DMS53 (cell line): Measurements from ENCODE around the gene WFDC6.
A peak's percentile ranks its signal among the peaks of the same experiment; 100 is the strongest.

Experiments used
- DNase-seq: peaks from one replicate; lab custom pipeline; 2025; lab: John Stamatoyannopoulos, UW

The WFDC6 gene

GRCh38 chr20:45515147-45515913 is 24.0 kb downstream of the WFDC6 start, which contains the start of gene SPINT3:
SPINT3 (minus strand) TSS chr20:45515622; CDS start chr20:45515608, 14 bp downstream.
- DNase-seq = no peak

DNA sequence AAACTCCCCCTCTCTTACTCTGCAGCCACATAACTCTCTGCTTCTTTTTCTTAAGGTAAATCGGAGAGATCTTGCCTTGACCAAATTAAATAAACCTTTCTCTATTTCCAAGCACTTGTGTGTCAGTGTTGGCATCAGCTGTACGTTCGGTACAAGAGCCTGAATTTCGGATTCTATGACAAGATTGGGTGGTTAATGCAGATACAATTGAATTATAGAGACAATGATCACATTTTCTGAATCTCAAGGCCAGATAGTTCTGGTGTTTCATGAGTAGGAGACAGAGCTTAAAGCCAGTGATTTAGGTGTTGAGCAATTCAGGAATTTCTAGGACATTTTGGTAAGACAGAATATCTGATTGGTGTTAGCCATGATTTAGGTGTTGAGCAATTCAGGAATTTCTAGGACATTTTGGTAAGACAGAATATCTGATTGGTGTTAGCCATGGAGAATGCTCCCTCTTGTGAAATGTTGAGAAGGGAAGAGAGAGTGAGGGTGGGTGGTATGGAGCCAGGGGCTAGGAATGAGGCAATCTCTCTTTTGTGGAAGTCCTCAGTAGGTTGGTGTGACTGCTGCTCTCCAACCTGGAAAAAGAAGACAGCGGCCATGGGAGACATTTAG is 28.9 kb downstream of the WFDC6 start:
- no peak for DNase-seq

GRCh38 chr20:45509091-45509490 is 30.2 kb downstream of the WFDC6 start:
- no peak for DNase-seq

DNA sequence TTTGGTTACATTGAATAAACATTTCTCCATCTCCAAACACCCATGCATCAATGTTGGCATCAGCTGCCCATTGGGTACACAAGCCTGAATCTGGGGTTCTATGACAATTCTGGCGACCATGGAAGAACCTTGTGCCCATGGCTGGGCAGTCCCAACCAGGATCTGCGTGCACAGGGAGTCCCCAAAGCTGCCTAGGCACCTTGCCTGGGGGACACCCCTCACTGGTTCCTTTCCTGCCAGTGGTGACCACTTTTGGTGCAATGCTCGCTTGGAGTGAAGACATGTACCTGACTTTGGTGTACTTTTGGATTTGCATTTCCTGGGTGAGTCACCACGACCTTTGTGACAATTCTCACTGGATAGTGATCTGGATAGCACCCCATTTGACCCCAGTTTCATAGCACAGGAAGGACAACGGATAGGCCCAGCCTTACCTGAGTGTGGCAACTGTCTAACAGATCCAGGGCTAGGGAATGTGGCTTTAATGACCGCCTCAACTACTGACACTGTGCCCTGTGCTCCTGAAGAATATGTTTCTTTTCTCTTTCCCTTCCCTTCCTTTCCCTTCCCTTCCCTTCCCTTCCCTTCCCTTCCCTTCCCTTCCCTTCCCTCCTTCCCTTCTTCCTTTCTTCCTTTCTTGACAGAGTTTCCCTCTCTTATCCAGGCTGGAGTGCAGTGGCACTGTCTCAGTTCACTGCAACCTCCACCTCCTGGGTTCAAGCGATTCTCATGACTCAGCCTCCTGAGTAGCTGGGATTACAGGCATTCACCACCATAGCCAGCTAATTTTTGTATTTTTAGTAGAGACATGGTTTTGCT is 31.0 kb downstream of the WFDC6 start:
- peak; percentile 44 for DNase-seq

GRCh38 chr20:45507011-45507820 is 32.1 kb downstream of the WFDC6 start:
- no peak for DNase-seq

DNA sequence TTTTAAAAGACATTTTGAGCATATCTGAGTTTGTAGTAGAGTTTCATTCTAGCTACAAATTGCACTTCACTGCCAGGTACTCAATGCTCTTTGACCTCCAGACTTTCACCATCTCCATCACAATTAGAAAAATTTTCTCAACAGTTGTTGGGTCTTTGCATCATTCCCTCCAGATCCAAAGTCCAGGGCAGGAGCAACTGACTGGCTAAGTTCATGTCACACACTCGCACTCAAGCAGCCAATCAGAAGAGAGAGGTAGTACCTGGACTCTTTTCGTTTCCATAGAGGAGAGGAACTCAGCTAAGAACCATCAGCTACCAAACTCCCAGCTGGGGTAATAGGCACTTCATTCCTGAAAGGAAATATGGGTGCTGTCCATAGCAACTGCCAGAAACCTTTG is 32.9 kb downstream of the WFDC6 start:
- DNase-seq = no peak

DNA sequence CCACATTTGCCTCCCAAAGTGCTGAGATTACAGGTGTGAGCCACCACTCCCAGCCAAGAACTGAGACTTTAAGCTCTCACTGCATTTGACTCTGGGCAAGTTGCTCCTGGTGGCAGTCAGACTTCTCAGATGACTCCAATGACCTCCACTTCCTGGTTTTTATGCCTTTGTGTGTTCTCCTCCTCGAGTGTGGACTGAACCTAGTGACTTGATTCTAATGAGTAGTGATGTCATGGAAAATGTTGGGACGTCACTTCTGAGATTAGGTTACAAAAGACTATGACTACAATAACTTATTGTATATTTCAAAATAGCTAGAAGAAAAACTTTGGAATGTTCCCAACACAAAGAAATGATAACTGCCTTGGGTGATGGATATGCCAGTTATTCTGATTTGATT is 35.9 kb downstream of the WFDC6 start:
- peak; percentile 38 for DNase-seq

GRCh38 chr20:45502561-45502960 is 36.7 kb downstream of the WFDC6 start:
- no peak for DNase-seq

- DNase-seq = no peak
These were observed 37.7 kb downstream of the WFDC6 start for GRCh38 chr20:45501600-45501999.

GRCh38 chr20:45500022-45500421 is 39.3 kb downstream of the WFDC6 start:
- no peak for DNase-seq

DNA sequence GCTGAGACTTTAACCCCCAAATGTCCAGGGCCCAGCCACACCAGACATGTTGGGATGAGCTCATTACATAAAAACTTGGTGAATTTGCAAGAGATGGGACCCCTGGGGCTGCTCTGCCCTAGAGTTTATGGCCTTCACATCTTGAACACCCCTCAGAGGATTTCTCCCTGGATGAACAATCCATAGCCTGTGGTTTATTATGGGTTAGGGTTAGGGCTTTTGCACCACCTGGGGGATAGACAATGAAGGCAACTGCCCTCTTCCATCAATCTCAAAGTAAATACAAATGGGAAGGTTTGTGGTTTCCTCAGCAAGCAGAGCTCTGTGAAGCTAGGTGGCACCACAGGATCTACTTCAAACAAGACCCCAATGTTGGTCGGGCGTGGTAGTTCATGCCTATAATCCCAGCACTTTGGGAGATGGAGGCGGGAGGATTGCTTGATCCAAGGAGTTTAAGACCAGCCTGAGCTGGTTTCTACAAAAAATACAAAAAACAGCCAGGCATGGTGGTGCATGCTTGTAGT is 41.2 kb downstream of the WFDC6 start:
- no peak for DNase-seq

GRCh38 chr20:45496166-45496565 is 43.1 kb downstream of the WFDC6 start:
- DNase-seq = no peak

GRCh38 chr20:45495501-45495941 is 43.8 kb downstream of the WFDC6 start:
- no peak for DNase-seq

DNA sequence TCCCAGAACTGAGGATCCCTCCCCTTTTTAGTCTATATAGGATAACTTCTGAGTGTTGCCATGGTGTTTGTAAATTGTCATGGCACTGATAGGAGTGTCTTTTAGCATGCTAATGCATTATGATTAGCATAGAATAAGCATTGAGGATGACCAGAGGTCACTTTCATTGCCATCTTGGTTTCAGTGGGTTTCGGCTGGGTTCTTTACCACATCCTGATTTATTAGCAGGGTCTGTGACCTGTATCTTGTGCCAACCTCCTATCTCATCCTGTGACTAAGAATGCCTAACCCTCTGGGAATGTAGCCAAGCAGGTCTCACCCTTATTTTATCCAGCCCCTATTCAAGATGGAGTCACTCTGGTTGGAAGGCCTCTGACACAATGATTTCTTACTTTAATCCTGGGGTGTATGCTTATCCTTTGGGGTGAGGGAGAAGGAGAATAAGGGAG is 50.2 kb downstream of the WFDC6 start:
- DNase-seq = no peak

DNA sequence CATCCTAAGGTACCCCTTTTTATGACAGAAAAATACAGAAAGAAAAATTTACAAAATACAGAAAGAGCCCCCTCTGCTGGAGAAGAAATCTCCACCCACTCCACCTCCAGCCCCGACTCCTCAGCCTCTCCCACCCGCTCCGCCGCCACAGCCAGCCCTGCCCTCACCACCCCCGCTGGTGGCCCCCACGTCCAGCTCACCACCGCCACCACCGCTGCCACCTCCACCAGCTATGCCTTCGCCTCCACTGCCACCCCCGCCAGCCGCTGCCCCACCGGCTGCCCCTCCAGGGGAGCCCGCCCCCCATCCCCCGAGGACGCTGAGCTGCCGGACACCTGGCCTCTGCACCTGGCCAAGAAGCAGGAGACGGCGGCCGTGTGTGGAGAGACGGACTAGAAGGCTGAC is 52.0 kb downstream of the WFDC6 start:
- DNase-seq = peak; percentile 77

GRCh38 chr20:45485388-45485787 is 53.9 kb downstream of the WFDC6 start:
- no peak for DNase-seq

DNA sequence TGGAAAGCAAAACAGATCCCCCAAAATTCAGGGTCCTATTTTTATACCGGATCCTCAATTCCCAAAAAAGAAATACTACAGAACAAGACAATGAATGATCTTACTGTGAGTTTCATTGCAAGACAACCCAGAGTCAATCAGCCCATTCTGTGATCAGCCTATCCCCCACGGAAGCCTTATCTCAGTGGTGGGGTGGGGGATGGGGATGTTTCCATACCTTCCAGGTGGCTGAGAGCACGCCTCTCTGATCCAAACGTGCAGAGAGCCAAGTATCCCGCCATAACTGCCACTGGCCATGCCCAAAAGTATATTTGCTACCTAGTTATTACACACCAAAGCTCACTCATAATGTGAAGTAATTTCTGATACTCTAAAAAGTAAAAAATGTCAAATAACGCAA is 54.6 kb downstream of the WFDC6 start:
- no peak for DNase-seq
